ENCODE data around the gene KRTAP19-2. TPM values are rescaled to one million over a fixed set of nuclear protein-coding genes. Genes with fewer than 3 reads are reported as not detected.

The KRTAP19-2 gene
- total and polyA plus RNA-seq, 9 donors, result not detected

DNA sequence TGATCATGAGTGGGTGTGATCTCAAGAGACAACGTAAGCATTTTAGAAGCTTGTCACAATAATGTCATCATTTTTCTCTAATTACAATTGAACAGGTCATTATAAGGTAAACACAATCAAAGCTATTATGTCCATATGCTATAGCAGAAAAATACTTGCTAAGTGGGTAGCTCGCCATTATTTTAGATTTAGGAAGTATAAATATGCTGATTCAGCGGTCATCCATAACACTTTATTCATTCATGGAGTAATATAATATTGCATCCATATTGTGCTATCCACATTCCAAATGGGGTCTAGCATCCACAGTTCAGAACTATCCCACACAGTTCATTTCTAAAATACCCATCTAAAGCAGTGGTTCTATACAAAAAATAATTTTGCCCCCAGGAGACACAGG, 38.7 kb downstream of the KRTAP19-2 start:
- Histone ChIP-seq H3K4me1 (ENCODE audit: insufficient read depth) (no peaks in the 10 kb centered on the region), H3K4me3 (no peak overlapping the region), H3K27me3 (no peaks in the 10 kb centered on the region), H3K36me3 (no peaks in the 10 kb centered on the region), H3K9me3 (no peaks in the 10 kb centered on the region), H3K27ac (no peak overlapping the region)
- 85 to 89% (median 88%) methylated on average over 3 of the region's 3 CpGs for WGBS, 3 donors
- intact Hi-C loops (cut with DNase I), result no loop called here
- TF ChIP-seq EP300 (IDR thresholded peaks at IDR 0.05) (no peak), POLR2A (IDR thresholded peaks at IDR 0.05) (no peak)
- TF ChIP-seq, protein P1, sequence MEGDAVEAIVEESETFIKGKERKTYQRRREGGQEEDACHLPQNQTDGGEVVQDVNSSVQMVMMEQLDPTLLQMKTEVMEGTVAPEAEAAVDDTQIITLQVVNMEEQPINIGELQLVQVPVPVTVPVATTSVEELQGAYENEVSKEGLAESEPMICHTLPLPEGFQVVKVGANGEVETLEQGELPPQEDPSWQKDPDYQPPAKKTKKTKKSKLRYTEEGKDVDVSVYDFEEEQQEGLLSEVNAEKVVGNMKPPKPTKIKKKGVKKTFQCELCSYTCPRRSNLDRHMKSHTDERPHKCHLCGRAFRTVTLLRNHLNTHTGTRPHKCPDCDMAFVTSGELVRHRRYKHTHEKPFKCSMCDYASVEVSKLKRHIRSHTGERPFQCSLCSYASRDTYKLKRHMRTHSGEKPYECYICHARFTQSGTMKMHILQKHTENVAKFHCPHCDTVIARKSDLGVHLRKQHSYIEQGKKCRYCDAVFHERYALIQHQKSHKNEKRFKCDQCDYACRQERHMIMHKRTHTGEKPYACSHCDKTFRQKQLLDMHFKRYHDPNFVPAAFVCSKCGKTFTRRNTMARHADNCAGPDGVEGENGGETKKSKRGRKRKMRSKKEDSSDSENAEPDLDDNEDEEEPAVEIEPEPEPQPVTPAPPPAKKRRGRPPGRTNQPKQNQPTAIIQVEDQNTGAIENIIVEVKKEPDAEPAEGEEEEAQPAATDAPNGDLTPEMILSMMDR (IDR thresholded peaks at IDR 0.05), result no peak
- DNase-seq, result no peak

DNA sequence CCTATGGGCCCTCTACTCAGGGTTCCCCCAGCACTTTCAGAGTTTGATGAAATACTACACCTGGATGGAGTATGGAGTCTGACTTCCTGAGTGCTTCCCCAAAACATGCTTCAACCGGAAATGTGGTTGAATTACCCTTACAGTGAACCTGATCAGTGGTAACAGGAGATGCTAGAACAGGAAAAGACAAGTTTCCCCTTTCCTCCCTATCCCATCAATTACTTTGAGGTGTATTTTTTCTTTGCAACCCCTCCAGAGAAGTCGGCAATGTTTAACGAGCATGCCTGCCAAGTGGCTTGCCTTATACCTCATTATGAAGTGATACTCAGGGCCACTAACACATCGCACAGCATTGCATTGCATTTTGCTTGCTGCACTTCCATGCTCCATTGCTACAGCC, 40.2 kb downstream of the KRTAP19-2 start:
- intact Hi-C loops (cut with DNase I), result no loop called here
- 30 to 47% (median 39%) methylated on average over 4 of the region's 4 CpGs for WGBS, 3 donors
- TF ChIP-seq, protein P1 (IDR thresholded peaks at IDR 0.05), result no peak
- TF ChIP-seq POLR2A (IDR thresholded peaks at IDR 0.05), result no peak
- no peak for TF ChIP-seq EP300 (IDR thresholded peaks at IDR 0.05)
- no peak for DNase-seq
- Histone ChIP-seq H3K27ac (no peak overlapping the region), H3K9me3 (no peaks in the 10 kb centered on the region), H3K4me1 (ENCODE audit: insufficient read depth) (no peaks in the 10 kb centered on the region), H3K4me3 (no peak overlapping the region), H3K27me3 (no peaks in the 10 kb centered on the region), H3K36me3 (no peaks in the 10 kb centered on the region)

DNA sequence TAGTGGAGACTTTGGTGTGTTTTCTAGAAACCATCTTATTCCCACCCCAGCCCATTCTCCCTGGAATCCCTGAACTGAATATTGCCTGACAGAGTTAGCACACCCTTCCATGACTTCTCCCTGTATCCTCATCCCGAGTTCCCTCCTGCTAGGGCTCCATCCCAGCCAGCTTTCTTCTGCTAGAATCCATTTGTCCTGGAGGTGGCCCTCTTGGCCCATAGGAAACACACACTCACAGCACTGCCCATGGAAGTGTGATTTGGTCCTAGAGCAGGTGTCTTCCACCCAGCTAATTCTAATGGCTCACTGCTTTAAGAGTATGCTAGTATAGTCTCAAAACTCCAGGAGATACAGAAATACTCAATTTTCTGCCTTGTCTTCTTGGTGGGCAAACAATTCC, 43.0 kb downstream of the KRTAP19-2 start:
- Histone ChIP-seq H3K27me3 (no peaks in the 10 kb centered on the region), H3K36me3 (no peaks in the 10 kb centered on the region), H3K4me3 (no peak overlapping the region), H3K4me1 (ENCODE audit: insufficient read depth) (no peaks in the 10 kb centered on the region), H3K9me3 (no peaks in the 10 kb centered on the region), H3K27ac (no peak overlapping the region)
- whole genome bisulfite sequencing, 3 donors, result 27 to 58% (median 52%) methylated on average over 1 of the region's 1 CpG
- TF ChIP-seq POLR2A (IDR thresholded peaks at IDR 0.05) (no peak), EP300 (IDR thresholded peaks at IDR 0.05) (no peak)
- TF ChIP-seq, protein P1 (IDR thresholded peaks at IDR 0.05), result no peak
- intact Hi-C loops (cut with DNase I), result no loop called here
- no peak for DNase-seq

DNA sequence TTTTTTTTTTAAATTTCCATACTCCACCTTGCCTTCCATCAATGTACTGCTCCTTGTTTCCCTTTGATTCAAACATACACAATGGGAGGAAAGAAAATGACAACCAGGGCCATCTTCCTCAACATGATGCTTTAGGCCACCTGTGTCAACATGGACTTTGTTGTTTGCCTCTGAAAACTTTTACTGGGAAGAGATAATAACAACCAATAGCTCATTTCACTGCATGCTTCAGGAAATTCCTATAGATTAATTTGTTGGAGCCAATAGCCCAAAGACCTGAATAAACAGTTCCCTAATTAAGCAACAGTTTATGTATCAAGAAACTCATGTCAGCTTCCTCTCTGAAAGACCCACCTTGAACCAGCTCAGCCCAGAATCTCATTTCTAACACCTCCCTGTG, 44.0 kb downstream of the KRTAP19-2 start:
- no peak for DNase-seq
- TF ChIP-seq POLR2A (IDR thresholded peaks at IDR 0.05) (no peak), EP300 (IDR thresholded peaks at IDR 0.05) (no peak)
- TF ChIP-seq, protein P1 (IDR thresholded peaks at IDR 0.05), result no peak
- no peaks in the 10 kb centered on the region for H3K36me3 ChIP-seq
- H3K4me1 ChIP-seq (ENCODE audit: insufficient read depth), result no peaks in the 10 kb centered on the region
- H3K4me3 ChIP-seq, result no peak overlapping the region
- intact Hi-C loops (cut with DNase I), result no loop called here
- no peaks in the 10 kb centered on the region for H3K27me3 ChIP-seq
- no peaks in the 10 kb centered on the region for H3K9me3 ChIP-seq
- H3K27ac ChIP-seq, result no peak overlapping the region

DNA sequence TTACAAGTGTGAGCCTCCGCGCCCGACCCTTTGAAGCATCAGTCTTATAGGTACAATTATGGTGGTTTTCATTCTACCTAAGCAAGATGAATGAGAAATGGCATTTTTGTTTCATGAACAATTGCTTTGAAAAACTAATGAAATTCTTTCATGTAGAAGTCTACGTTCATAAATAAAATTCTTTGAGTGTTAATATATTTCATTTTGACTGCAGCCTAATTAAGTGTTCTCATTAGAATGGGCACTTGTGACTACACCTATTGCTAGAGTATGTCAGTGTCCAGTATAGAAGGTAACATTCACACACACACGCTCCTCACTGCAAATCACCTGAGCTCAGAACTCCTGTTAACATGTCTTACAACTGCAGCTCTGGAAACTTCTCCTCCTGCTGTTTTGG, 47.3 kb downstream of the KRTAP19-2 start, which contains the start of gene KRTAP15-1:
Gene KRTAP15-1, plus strand, starts transcription at position 301 of the 400 bp plus-strand sequence. Its CDS starts 53 bp downstream, at position 354.
- intact Hi-C loops (cut with DNase I), result no loop called here
- H3K4me3 ChIP-seq, result no peak within 1 kb of the TSS
- no peaks in the 10 kb centered on the region for H3K9me3 ChIP-seq
- H3K36me3 ChIP-seq, result no peaks in the 10 kb centered on the region
- TF ChIP-seq EP300 (IDR thresholded peaks at IDR 0.05) (no peak), POLR2A (IDR thresholded peaks at IDR 0.05) (no peak)
- TF ChIP-seq, protein P1 (IDR thresholded peaks at IDR 0.05), result no peak
- no peak within 1 kb of the TSS for H3K27ac ChIP-seq
- no peak for DNase-seq
- no peaks in the 10 kb centered on the region for H3K27me3 ChIP-seq
- H3K4me1 ChIP-seq (ENCODE audit: insufficient read depth), result no peaks in the 10 kb centered on the region
- 85 to 97% (median 90%) methylated on average over 5 of the region's 5 CpGs for WGBS, 3 donors
